Nephron progenitor cell (in vitro differentiated cells): ENCODE measurements around the gene PDK3.
A peak's percentile ranks its signal among the peaks of the same experiment; 100 is the strongest.

Experiments used
- DNase-seq: peaks from one replicate; pipeline ENCODE4 v3.0.0; 2021
- H3K27ac Mint-ChIP-seq: 2 replicates; pipeline ENCODE4 v1.8.0; 2021; ENCODE audit warnings: mild to moderate bottlenecking, moderate library complexity, mixed read lengths
- H3K27me3 Mint-ChIP-seq: 2 replicates; pipeline ENCODE4 v1.8.0; 2021; ENCODE audit warnings: mild to moderate bottlenecking, low read depth, mixed read lengths; ENCODE audit not compliant: poor library complexity
- H3K36me3 Mint-ChIP-seq: 2 replicates; pipeline ENCODE4 v1.8.0; 2021; ENCODE audit warnings: low read depth, mixed read lengths
- H3K4me1 Mint-ChIP-seq: 2 replicates; pipeline ENCODE4 v1.8.0; 2021; ENCODE audit warnings: mixed read lengths
- H3K4me3 Mint-ChIP-seq: 2 replicates; pipeline ENCODE4 v1.8.0; 2021; ENCODE audit warnings: mild to moderate bottlenecking, moderate library complexity, mixed read lengths
- H3K9me3 Mint-ChIP-seq: 2 replicates; pipeline ENCODE4 v1.8.0; 2021; ENCODE audit warnings: mild to moderate bottlenecking, moderate library complexity, mixed read lengths
- TF ChIP-seq, protein P1 (sequence below): fragments of 200-600 bp; sonication (generic); IDR thresholded peaks from 2 replicates; pipeline ENCODE4 v1.5.0; 2021; ENCODE audit warnings: antibody characterized with exemption

PDK3 gene

DNA sequence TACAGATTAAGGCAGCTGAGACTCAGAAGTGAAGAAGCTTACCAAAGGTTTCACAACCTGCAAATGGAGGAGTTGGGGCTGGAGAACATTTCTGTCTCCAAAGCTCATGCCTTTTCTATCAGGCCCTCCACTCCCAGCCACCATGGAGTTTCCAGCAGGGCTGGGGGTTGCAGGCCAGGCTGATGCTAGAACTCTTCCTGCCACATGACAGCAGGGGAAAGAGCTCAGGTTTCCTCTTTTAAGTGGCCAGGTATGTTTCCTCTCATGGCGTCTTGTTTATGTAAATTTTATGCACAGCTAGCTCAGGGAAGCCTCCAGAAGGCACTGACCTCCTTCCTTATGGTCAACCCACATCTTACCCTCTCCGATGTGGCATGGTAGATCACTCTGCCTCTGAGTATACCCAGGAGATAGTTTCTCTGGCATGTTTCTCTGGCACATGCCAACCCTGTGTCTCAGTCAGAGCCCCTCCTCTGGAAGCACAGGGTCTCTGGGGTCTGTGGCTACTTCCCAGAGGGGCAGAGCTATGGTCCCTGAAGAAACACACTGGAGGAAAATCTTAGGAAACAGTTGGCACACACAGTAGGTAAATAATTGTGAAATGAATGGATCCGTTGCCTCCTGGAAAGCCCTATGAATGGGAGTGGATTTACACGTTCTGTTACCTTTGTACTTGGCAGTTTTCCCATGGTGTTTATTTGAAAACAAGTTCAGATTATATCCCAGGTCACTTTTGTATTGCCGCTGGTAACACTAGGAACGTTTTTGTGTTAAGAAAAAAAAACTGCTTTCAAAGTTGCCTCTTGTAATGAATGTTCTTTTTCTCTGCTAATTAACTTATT is 28.9 kb downstream of the PDK3 start:
- Mint-ChIP-seq H3K27me3 (peaks cover 2% of the 10 kb centered on the region), H3K4me1 (peaks cover 31% of the 10 kb centered on the region), H3K36me3 (peaks cover 53% of the 10 kb centered on the region), H3K9me3 (peaks cover 5% of the 10 kb centered on the region), H3K4me3 (no peak overlapping the region), H3K27ac (peak overlapping the region; percentile 72)
- DNase-seq = no peak
- TF ChIP-seq, protein P1, sequence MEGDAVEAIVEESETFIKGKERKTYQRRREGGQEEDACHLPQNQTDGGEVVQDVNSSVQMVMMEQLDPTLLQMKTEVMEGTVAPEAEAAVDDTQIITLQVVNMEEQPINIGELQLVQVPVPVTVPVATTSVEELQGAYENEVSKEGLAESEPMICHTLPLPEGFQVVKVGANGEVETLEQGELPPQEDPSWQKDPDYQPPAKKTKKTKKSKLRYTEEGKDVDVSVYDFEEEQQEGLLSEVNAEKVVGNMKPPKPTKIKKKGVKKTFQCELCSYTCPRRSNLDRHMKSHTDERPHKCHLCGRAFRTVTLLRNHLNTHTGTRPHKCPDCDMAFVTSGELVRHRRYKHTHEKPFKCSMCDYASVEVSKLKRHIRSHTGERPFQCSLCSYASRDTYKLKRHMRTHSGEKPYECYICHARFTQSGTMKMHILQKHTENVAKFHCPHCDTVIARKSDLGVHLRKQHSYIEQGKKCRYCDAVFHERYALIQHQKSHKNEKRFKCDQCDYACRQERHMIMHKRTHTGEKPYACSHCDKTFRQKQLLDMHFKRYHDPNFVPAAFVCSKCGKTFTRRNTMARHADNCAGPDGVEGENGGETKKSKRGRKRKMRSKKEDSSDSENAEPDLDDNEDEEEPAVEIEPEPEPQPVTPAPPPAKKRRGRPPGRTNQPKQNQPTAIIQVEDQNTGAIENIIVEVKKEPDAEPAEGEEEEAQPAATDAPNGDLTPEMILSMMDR = no peak

- Mint-ChIP-seq H3K4me1 (peaks cover 31% of the 10 kb centered on the region), H3K4me3 (no peak overlapping the region), H3K27ac (peak overlapping the region; percentile 85), H3K36me3 (peaks cover 55% of the 10 kb centered on the region), H3K27me3 (peaks cover 2% of the 10 kb centered on the region), H3K9me3 (peaks cover 5% of the 10 kb centered on the region)
- DNase-seq = no peak
- TF ChIP-seq, protein P1 = no peak
Observed at GRCh38 chrX:24494647-24495075, 29.6 kb downstream of the PDK3 start.

DNA sequence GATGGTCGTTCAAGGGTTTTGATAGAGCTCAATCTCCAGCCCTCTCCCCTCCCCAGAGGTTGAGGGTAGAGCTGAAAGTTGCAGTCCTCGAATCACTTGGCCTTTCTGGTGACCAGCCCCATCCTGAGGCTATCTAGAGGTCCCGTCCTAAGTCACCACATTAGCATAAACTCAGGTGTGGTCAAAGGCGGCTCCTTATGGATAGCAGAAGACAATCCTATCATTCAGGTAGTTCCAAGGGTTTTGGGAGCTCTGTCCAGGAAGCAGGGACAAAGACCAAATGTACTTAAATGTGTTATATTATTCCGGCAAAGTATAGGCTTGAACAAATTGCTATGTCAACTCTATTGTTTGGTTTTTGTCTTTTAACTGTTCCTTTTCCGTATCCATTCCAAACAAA is 30.6 kb downstream of the PDK3 start:
- Mint-ChIP-seq H3K27ac (no peak overlapping the region), H3K36me3 (peaks cover 53% of the 10 kb centered on the region), H3K27me3 (peaks cover 2% of the 10 kb centered on the region), H3K4me1 (peaks cover 31% of the 10 kb centered on the region), H3K9me3 (peaks cover 5% of the 10 kb centered on the region), H3K4me3 (no peak overlapping the region)
- DNase-seq = no peak
- TF ChIP-seq, protein P1 = no peak

DNA sequence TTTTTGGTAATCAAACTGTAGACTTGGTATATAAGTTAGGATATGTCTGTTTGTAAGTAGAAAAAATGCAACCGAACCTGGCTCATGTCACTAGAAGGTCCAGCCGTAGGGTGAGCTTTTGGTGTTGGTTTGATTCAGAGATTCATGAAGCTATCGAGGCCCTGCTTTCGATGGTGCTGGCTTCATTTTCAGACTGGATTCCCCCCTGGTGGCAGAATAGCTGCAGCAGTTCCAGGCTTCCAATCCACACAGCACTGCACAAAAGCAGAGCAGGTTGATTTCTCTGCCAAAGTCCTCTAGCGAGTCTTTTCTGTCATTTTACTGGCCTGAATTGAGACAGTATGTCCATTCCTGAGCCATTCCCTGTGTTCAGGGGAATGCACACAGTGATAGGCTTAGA is 33.1 kb downstream of the PDK3 start:
- H3K4me1 Mint-ChIP-seq = peaks cover 21% of the 10 kb centered on the region
- TF ChIP-seq, protein P1 = no peak
- H3K27ac Mint-ChIP-seq = peak overlapping the region; percentile 68
- H3K9me3 Mint-ChIP-seq = no peaks in the 10 kb centered on the region
- DNase-seq = no peak
- peaks cover 2% of the 10 kb centered on the region for H3K27me3 Mint-ChIP-seq
- H3K36me3 Mint-ChIP-seq = peaks cover 58% of the 10 kb centered on the region
- H3K4me3 Mint-ChIP-seq = no peak overlapping the region

GRCh38 chrX:24498975-24499374 is 33.9 kb downstream of the PDK3 start:
- Mint-ChIP-seq H3K36me3 (peaks cover 54% of the 10 kb centered on the region), H3K9me3 (no peaks in the 10 kb centered on the region), H3K4me3 (no peak overlapping the region), H3K4me1 (peaks cover 13% of the 10 kb centered on the region), H3K27me3 (peaks cover 2% of the 10 kb centered on the region), H3K27ac (no peak overlapping the region)
- DNase-seq = no peak
- TF ChIP-seq, protein P1 = peak; percentile 49

- no peaks in the 10 kb centered on the region for H3K27me3 Mint-ChIP-seq
- DNase-seq = no peak
- H3K9me3 Mint-ChIP-seq = no peaks in the 10 kb centered on the region
Observed at GRCh38 chrX:24506082-24506481, 41.0 kb downstream of the PDK3 start.

More at GRCh38 chrX:24506082-24506481, 41.0 kb downstream of the PDK3 start:
- peak overlapping the region; percentile 23 for H3K27ac Mint-ChIP-seq
- H3K4me3 Mint-ChIP-seq = no peak overlapping the region
- TF ChIP-seq, protein P1 = no peak
- H3K36me3 Mint-ChIP-seq = peaks cover 56% of the 10 kb centered on the region
- H3K4me1 Mint-ChIP-seq = peaks cover 4% of the 10 kb centered on the region
